ENCODE results near the gene AIFM3.

The AIFM3 gene

GRCh38 chr22:20952544-20953341 is 14.3 kb upstream of the AIFM3 start:
- TF ChIP-seq CREB1 (IDR thresholded peaks at IDR 0.05; ENCODE audit: low read depth) (no peak), USF1 (IDR thresholded peaks at IDR 0.05) (no peak), CEBPB (IDR thresholded peaks at IDR 0.05) (no peak), MAX (IDR thresholded peaks at IDR 0.05) (no peak), TAF1 (IDR thresholded peaks at IDR 0.05; ENCODE audit: low read depth) (no peak), TEAD4 (IDR thresholded peaks at IDR 0.05) (no peak), EP300 (IDR thresholded peaks at IDR 0.05; ENCODE audit: borderline replicate concordance) (no peak), REST (IDR thresholded peaks at IDR 0.05; ENCODE audit: low read depth) (no peak), ZBTB7A (IDR thresholded peaks at IDR 0.05; ENCODE audit: low read depth) (no peak), RAD21 (IDR thresholded peaks at IDR 0.05; ENCODE audit: low read depth) (no peak), NFIC (IDR thresholded peaks at IDR 0.05) (no peak), EGR1 (IDR thresholded peaks at IDR 0.05) (no peak)

GRCh38 chr22:20953342-20953608 is 13.8 kb upstream of the AIFM3 start:
- TF ChIP-seq TCF12 (IDR thresholded peaks at IDR 0.05; ENCODE audit: low read depth) (no peak), USF1 (IDR thresholded peaks at IDR 0.05) (no peak), MAX (IDR thresholded peaks at IDR 0.05) (no peak), TEAD4 (IDR thresholded peaks at IDR 0.05) (no peak), EP300 (IDR thresholded peaks at IDR 0.05; ENCODE audit: borderline replicate concordance) (no peak), FOXM1 (IDR thresholded peaks at IDR 0.05; ENCODE audit: borderline replicate concordance, low read depth) (no peak), EGR1 (IDR thresholded peaks at IDR 0.05) (no peak), RAD21 (IDR thresholded peaks at IDR 0.05; ENCODE audit: low read depth) (no peak), NFIC (IDR thresholded peaks at IDR 0.05) (no peak), CREB1 (IDR thresholded peaks at IDR 0.05; ENCODE audit: low read depth) (no peak), CEBPB (IDR thresholded peaks at IDR 0.05) (no peak), ZBTB7A (IDR thresholded peaks at IDR 0.05; ENCODE audit: low read depth) (no peak), REST (IDR thresholded peaks at IDR 0.05; ENCODE audit: low read depth) (no peak), TAF1 (IDR thresholded peaks at IDR 0.05; ENCODE audit: low read depth) (no peak), YY1 (IDR thresholded peaks at IDR 0.05; ENCODE audit: low read depth) (no peak)

GRCh38 chr22:20953668-20954500 is 13.2 kb upstream of the AIFM3 start:
- no peak for TF ChIP-seq USF1 (IDR thresholded peaks at IDR 0.05)

- TF ChIP-seq USF1 (IDR thresholded peaks at IDR 0.05) (no peak), TCF12 (IDR thresholded peaks at IDR 0.05; ENCODE audit: low read depth) (no peak), EP300 (IDR thresholded peaks at IDR 0.05; ENCODE audit: borderline replicate concordance) (no peak), REST (IDR thresholded peaks at IDR 0.05; ENCODE audit: low read depth) (no peak), TEAD4 (IDR thresholded peaks at IDR 0.05) (no peak), TAF1 (IDR thresholded peaks at IDR 0.05; ENCODE audit: low read depth) (no peak), NFIC (IDR thresholded peaks at IDR 0.05) (no peak), CEBPB (IDR thresholded peaks at IDR 0.05) (no peak), MAX (IDR thresholded peaks at IDR 0.05) (no peak), ZBTB7A (IDR thresholded peaks at IDR 0.05; ENCODE audit: low read depth) (no peak), CREB1 (IDR thresholded peaks at IDR 0.05; ENCODE audit: low read depth) (no peak), FOXM1 (IDR thresholded peaks at IDR 0.05; ENCODE audit: borderline replicate concordance, low read depth) (no peak), EGR1 (IDR thresholded peaks at IDR 0.05) (no peak), YY1 (IDR thresholded peaks at IDR 0.05; ENCODE audit: low read depth) (no peak), RAD21 (IDR thresholded peaks at IDR 0.05; ENCODE audit: low read depth) (no peak)
Measured at GRCh38 chr22:20955548-20955947, 11.5 kb upstream of the AIFM3 start.

Measured in Ishikawa (cell line).